Measurements from ENCODE around the gene CCT2.

- TF ChIP-seq CTCF (IDR thresholded peaks at IDR 0.05) (no peak), POLR2A (IDR thresholded peaks at IDR 0.05) (no peak), POLR2AphosphoS5 (IDR thresholded peaks at IDR 0.05; ENCODE audit: insufficient read depth in 1 of 2, low read depth in 1 of 2) (no peak)
Measured at GRCh38 chr12:69566603-69567002, 18.7 kb upstream of the CCT2 start.
